ENCODE results near the gene TMOD1.

Gene TMOD1

DNA sequence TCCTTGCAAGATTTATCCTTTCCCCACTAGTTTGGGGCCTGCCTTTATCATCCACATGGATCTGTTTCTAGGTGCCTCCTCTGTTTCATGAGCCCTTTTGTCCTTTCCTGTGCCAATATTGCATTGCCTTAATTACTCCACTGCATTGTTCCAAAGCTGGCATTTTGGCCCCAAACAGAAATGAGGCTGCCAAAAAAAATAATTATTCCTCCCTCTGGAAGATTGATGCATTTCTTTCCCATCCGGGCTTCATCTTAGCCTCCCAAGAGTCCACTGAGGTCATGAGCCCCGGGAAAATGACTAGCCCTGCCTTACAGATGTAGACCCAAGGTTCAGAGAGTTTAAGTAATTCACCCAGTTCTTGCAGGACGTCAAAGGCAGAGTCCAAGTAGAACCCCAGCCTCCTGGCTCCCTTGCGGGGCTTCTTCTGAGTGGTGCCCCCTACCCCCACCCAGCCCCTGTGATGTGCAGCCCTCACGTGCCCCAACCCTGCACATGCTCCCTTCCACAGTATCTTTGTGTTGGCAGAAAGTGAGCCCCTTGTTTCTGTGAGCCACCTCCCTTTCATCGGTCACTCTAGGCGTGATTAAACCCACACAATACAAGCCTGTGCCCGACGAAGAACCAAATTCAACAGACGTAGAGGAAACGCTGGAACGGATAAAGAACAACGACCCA lies 62.1 kb downstream of the TMOD1 start:
- TF ChIP-seq, protein P1, sequence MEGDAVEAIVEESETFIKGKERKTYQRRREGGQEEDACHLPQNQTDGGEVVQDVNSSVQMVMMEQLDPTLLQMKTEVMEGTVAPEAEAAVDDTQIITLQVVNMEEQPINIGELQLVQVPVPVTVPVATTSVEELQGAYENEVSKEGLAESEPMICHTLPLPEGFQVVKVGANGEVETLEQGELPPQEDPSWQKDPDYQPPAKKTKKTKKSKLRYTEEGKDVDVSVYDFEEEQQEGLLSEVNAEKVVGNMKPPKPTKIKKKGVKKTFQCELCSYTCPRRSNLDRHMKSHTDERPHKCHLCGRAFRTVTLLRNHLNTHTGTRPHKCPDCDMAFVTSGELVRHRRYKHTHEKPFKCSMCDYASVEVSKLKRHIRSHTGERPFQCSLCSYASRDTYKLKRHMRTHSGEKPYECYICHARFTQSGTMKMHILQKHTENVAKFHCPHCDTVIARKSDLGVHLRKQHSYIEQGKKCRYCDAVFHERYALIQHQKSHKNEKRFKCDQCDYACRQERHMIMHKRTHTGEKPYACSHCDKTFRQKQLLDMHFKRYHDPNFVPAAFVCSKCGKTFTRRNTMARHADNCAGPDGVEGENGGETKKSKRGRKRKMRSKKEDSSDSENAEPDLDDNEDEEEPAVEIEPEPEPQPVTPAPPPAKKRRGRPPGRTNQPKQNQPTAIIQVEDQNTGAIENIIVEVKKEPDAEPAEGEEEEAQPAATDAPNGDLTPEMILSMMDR (IDR thresholded peaks at IDR 0.05; ENCODE audit: low read depth, low read length, poor library complexity, severe bottlenecking) = no peak
- TF ChIP-seq EZH2phosphoT487 (IDR thresholded peaks at IDR 0.05; ENCODE audit: borderline replicate concordance, low read length) = no peak
- no peak overlapping the region for H3K4me3 ChIP-seq (ENCODE audit: low read length)
- H3K9me3 ChIP-seq (ENCODE audit: control insufficient read depth, insufficient read depth, low read length) = no peaks in the 10 kb centered on the region
- no peaks in the 10 kb centered on the region for H3K79me2 ChIP-seq (ENCODE audit: control insufficient read depth, low read length)
- no peaks in the 10 kb centered on the region for H3K9me2 ChIP-seq (replicated peaks; ENCODE audit: control insufficient read depth, low read length)
- no peaks in the 10 kb centered on the region for H3K4me1 ChIP-seq (ENCODE audit: control insufficient read depth, low read length)
- H3K36me3 ChIP-seq (ENCODE audit: control insufficient read depth, low read length) = no peaks in the 10 kb centered on the region
- no peaks in the 10 kb centered on the region for H3F3A ChIP-seq (ENCODE audit: control insufficient read depth, insufficient read depth)
- no peaks in the 10 kb centered on the region for H4K20me1 ChIP-seq (ENCODE audit: control insufficient read depth, insufficient read depth, low read depth, low read length)
- H3K27me3 ChIP-seq (ENCODE audit: control insufficient read depth, low read length) = no peaks in the 10 kb centered on the region; the same call in 1 of the 2 replicates
- H3K27ac ChIP-seq (ENCODE audit: low read depth, low read length) = no peak overlapping the region
- no peak overlapping the region for H3K4me2 ChIP-seq (ENCODE audit: low read length)

DNA sequence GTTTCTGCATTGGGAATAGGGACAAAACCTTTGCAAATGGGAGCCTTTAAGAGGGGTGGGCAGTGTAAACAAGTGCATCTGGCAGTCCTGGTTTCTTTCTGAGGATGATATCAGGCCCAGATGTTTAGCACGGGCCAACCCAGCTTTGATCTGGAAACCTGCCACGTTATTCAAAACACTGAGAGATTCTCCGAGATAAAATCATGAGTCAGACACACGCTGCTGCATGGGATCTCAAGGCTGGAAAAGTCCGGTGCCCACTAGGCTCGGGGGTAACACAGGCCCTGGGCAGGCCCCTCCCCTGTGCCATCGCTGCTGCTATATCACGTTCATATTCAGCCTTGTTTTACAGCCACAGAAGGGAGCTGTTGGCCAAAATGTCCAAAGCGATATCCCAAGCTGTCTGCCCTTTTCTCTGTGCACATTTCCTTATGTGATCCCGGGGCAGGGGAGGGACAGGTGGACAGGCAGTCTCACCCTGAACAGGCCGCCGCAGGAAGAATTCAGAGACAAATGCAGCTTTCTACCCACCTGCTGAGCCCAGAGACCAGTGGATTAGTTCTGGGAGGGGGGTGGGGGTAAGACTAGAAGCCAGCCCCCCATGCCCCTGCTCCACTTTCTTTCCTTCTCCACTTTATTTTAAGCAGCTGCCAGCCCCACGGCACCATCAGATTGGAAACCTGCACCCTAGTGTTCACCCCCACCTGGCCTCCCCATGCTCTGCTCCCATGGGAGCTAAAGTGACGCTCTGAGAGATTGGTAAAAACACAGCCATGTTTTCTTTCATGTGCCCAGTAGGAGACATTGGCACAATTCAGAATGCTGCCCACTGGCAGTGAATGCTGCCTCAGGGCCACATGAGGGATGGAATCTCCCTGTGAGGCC lies 63.1 kb downstream of the TMOD1 start:
- Histone ChIP-seq H3K79me2 (ENCODE audit: control insufficient read depth, low read length) (no peaks in the 10 kb centered on the region), H4K20me1 (ENCODE audit: control insufficient read depth, insufficient read depth, low read depth, low read length) (no peaks in the 10 kb centered on the region), H3K27ac (ENCODE audit: low read depth, low read length) (no peak overlapping the region), H3K4me3 (ENCODE audit: low read length) (no peak overlapping the region), H3F3A (ENCODE audit: control insufficient read depth, insufficient read depth) (no peaks in the 10 kb centered on the region), H3K4me2 (ENCODE audit: low read length) (no peak overlapping the region), H3K36me3 (ENCODE audit: control insufficient read depth, low read length) (no peaks in the 10 kb centered on the region), H3K4me1 (ENCODE audit: control insufficient read depth, low read length) (no peaks in the 10 kb centered on the region), H3K27me3 (ENCODE audit: control insufficient read depth, low read length) (no peaks in the 10 kb centered on the region; the same call in 1 of the 2 replicates), H3K9me3 (ENCODE audit: control insufficient read depth, insufficient read depth, low read length) (no peaks in the 10 kb centered on the region), H3K9me2 (replicated peaks; ENCODE audit: control insufficient read depth, low read length) (no peaks in the 10 kb centered on the region)
- TF ChIP-seq EZH2phosphoT487 (IDR thresholded peaks at IDR 0.05; ENCODE audit: borderline replicate concordance, low read length) = no peak
- TF ChIP-seq, protein P1 (IDR thresholded peaks at IDR 0.05; ENCODE audit: low read depth, low read length, poor library complexity, severe bottlenecking) = no peak

DNA sequence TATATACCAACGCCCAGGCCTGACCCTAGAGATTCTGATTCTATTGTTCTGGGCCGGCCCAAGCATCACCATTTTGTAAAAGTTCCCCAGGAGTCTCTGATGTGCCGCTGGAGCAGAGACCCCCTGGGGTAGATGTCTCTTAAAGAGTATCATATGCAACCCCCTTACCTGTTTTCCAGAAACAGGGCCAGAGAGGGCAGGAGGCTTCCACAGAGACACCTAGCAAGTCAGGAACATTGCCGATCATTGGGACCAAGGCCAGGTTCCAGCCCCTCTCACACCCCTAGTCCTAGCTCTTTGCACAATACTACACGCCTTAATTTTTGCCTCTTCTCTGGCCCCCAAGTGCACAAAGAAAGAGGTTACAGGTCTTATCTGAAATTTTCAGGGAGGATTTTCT lies 63.8 kb downstream of the TMOD1 start:
- no peak overlapping the region for H3K4me3 ChIP-seq (ENCODE audit: low read length)
- H3K4me2 ChIP-seq (ENCODE audit: low read length) = no peak overlapping the region
- no peaks in the 10 kb centered on the region; the same call in 1 of the 2 replicates for H3K27me3 ChIP-seq (ENCODE audit: control insufficient read depth, low read length)
- TF ChIP-seq, protein P1 (IDR thresholded peaks at IDR 0.05; ENCODE audit: low read depth, low read length, poor library complexity, severe bottlenecking) = no peak
- TF ChIP-seq EZH2phosphoT487 (IDR thresholded peaks at IDR 0.05; ENCODE audit: borderline replicate concordance, low read length) = no peak
- no peaks in the 10 kb centered on the region for H3K9me2 ChIP-seq (replicated peaks; ENCODE audit: control insufficient read depth, low read length)
- no peaks in the 10 kb centered on the region for H3K36me3 ChIP-seq (ENCODE audit: control insufficient read depth, low read length)
- H4K20me1 ChIP-seq (ENCODE audit: control insufficient read depth, insufficient read depth, low read depth, low read length) = no peaks in the 10 kb centered on the region
- H3K9me3 ChIP-seq (ENCODE audit: control insufficient read depth, insufficient read depth, low read length) = no peaks in the 10 kb centered on the region
- H3F3A ChIP-seq (ENCODE audit: control insufficient read depth, insufficient read depth) = no peaks in the 10 kb centered on the region
- no peak overlapping the region for H3K27ac ChIP-seq (ENCODE audit: low read depth, low read length)
- H3K4me1 ChIP-seq (ENCODE audit: control insufficient read depth, low read length) = no peaks in the 10 kb centered on the region
- no peaks in the 10 kb centered on the region for H3K79me2 ChIP-seq (ENCODE audit: control insufficient read depth, low read length)

Data from DOHH2 (cell line).